SU-DHL-6 (cell line): Measurements from ENCODE around the gene TAF10.

ENCODE experiments used
- H2AFZ ChIP-seq: fragments of 200-600 bp; sonication (generic); 2 replicates; pipeline ENCODE4 v1.6.1; 2014; ENCODE audit warnings: low read depth, mild to moderate bottlenecking, moderate library complexity, mixed read lengths, antibody characterized with exemption, low read length; ENCODE audit not compliant: severe bottlenecking
- H3F3A ChIP-seq: fragments of 200-600 bp; shearing (Covaris generic); 2 replicates; pipeline ENCODE4 v1.6.0; 2016; ENCODE audit warnings: antibody characterized with exemption, mild to moderate bottlenecking; ENCODE audit not compliant: insufficient read depth
- H3K27ac ChIP-seq: fragments of 200-600 bp; sonication (generic); 2 replicates; pipeline ENCODE4 v1.5.1; 2016; ENCODE audit warnings: low read depth, mild to moderate bottlenecking, low read length, moderate library complexity, mixed read lengths
- H3K27me3 ChIP-seq: fragments of 200-600 bp; sonication (generic), shearing (Covaris generic); 2 replicates; pipeline ENCODE4 v1.6.0; 2014; ENCODE audit warnings: mild to moderate bottlenecking, low read length
- H3K36me3 ChIP-seq: fragments of 200-600 bp; sonication (generic); 2 replicates; pipeline ENCODE4 v1.6.1; 2014; ENCODE audit warnings: mild to moderate bottlenecking, low read length, mixed read lengths
- H3K4me2 ChIP-seq: fragments of 300-600, 200-600 bp; shearing (Covaris generic), sonication (generic); 2 replicates; pipeline ENCODE4 v1.6.0; 2014; ENCODE audit warnings: low read length, low read depth, mild to moderate bottlenecking; ENCODE audit not compliant: poor library complexity, severe bottlenecking
- H3K4me3 ChIP-seq: fragments of 200-600 bp; sonication (generic); 2 replicates; pipeline ENCODE4 v1.5.1; 2014; ENCODE audit warnings: antibody characterized with exemption, low read length, mild to moderate bottlenecking, mixed read lengths; ENCODE audit not compliant: insufficient read depth, poor library complexity, severe bottlenecking
- H3K79me2 ChIP-seq: fragments of 200-600 bp; sonication (generic); 2 replicates; pipeline ENCODE4 v1.6.1; 2014; ENCODE audit warnings: mild to moderate bottlenecking, low read length, moderate library complexity; ENCODE audit not compliant: insufficient read depth
- H3K9ac ChIP-seq: fragments of 200-600 bp; sonication (generic); 2 replicates; pipeline ENCODE4 v1.7.0; 2014; ENCODE audit warnings: mild to moderate bottlenecking, low read length
- H3K9me2 ChIP-seq: fragments of 200-600 bp; sonication (generic); replicated peaks from 2 replicates; pipeline ENCODE4 v1.6.1; 2014; ENCODE audit warnings: low read length; ENCODE audit not compliant: insufficient read depth
- H3K9me3 ChIP-seq: fragments of 200-600 bp; sonication (generic); 2 replicates; pipeline ENCODE4 v1.6.1; 2014; ENCODE audit warnings: low read length, mixed read lengths; ENCODE audit not compliant: insufficient read depth
- H4K20me1 ChIP-seq: fragments of 200-600 bp; sonication (generic); 2 replicates; pipeline ENCODE4 v1.6.1; 2014; ENCODE audit warnings: low read depth, mild to moderate bottlenecking, antibody characterized with exemption, low read length, moderate library complexity, mixed read lengths
- CTCF ChIP-seq: fragments of 200-600 bp; sonication (generic); IDR thresholded peaks from one replicate; pipeline ENCODE4 v1.5.1; 2017; ENCODE audit warnings: antibody characterized with exemption, mild to moderate bottlenecking, low read length, moderate library complexity; ENCODE audit not compliant: insufficient read depth, poor library complexity, severe bottlenecking
- EZH2phosphoT487 ChIP-seq: fragments of 200-600 bp; sonication (generic), shearing (Covaris generic); conservative IDR thresholded peaks from 2 replicates; pipeline ENCODE4 v1.6.1; 2018; ENCODE audit warnings: mild to moderate bottlenecking, antibody characterized with exemption, low read length, moderate library complexity, mixed read lengths

Gene TAF10

DNA sequence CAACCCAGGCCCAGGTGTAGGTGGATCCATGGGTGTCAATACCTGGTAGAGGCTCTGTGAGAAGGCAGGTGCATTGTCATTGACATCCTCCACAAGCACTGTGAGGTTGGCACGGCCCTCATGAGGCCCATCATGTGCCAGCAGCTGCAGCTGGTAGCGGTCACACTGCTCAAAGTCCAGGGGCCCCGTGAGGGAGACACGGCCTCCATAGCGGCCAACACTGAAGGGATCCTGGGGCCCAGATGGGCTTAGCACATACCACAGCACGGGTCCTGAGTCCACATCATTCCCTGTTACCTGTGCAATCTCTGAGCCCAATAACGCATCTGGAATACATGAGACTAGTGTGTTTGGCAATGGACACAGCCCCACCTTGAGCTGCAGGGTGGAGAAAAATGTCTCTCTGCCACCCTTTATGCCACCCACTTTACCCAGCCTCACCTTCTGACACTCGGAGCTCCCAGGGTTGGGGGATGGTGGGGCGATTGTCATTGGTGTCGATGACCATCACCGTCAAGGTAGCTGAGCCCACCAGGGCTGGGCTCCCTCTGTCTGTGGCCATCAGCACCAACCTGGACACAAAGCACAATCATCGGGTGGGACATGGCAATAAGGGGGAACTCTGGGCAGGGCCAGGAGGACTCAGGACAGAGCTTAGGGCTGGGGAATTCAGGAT lies 13.3 kb upstream of the TAF10 start:
- no peaks in the 10 kb centered on the region for H3F3A ChIP-seq
- no peak for TF ChIP-seq EZH2phosphoT487
- TF ChIP-seq CTCF, result no peak
- no peak overlapping the region for H3K4me2 ChIP-seq
- no peaks in the 10 kb centered on the region for H3K9me3 ChIP-seq
- H3K4me3 ChIP-seq, result no peak overlapping the region
- H2AFZ ChIP-seq, result no peak overlapping the region
- no peaks in the 10 kb centered on the region for H4K20me1 ChIP-seq
- no peaks in the 10 kb centered on the region for H3K79me2 ChIP-seq
- no peak overlapping the region for H3K9ac ChIP-seq
- no peaks in the 10 kb centered on the region for H3K9me2 ChIP-seq
- H3K27me3 ChIP-seq, result no peaks in the 10 kb centered on the region
- no peaks in the 10 kb centered on the region for H3K36me3 ChIP-seq
- no peak overlapping the region for H3K27ac ChIP-seq

GRCh38 chr11:6623391-6624363 lies 11.7 kb upstream of the TAF10 start:
- no peak overlapping the region for H3K27ac ChIP-seq
- H3K36me3 ChIP-seq, result no peaks in the 10 kb centered on the region
- H3K27me3 ChIP-seq, result no peaks in the 10 kb centered on the region
- H3K9me2 ChIP-seq, result no peaks in the 10 kb centered on the region
- no peak overlapping the region for H2AFZ ChIP-seq
- no peak for TF ChIP-seq EZH2phosphoT487
- no peak for TF ChIP-seq CTCF
- no peak overlapping the region for H3K4me3 ChIP-seq
- no peaks in the 10 kb centered on the region for H3K9me3 ChIP-seq
- H3F3A ChIP-seq, result no peaks in the 10 kb centered on the region
- H3K79me2 ChIP-seq, result peaks cover 3% of the 10 kb centered on the region; the same call in 1 of the 2 replicates
- H4K20me1 ChIP-seq, result no peaks in the 10 kb centered on the region
- no peak overlapping the region for H3K4me2 ChIP-seq
- H3K9ac ChIP-seq, result no peak overlapping the region

GRCh38 chr11:6622261-6623171 lies 10.5 kb upstream of the TAF10 start:
- Histone ChIP-seq H3K27ac (no peak overlapping the region), H3K27me3 (no peaks in the 10 kb centered on the region), H3K4me3 (no peak overlapping the region), H3K79me2 (peaks cover 9% of the 10 kb centered on the region; the same call in 1 of the 2 replicates), H3K9ac (no peak overlapping the region), H3K9me2 (no peaks in the 10 kb centered on the region), H2AFZ (no peak overlapping the region), H3K4me2 (no peak overlapping the region), H3K9me3 (no peaks in the 10 kb centered on the region), H3F3A (no peaks in the 10 kb centered on the region), H4K20me1 (no peaks in the 10 kb centered on the region), H3K36me3 (no peaks in the 10 kb centered on the region)
- no peak for TF ChIP-seq CTCF
- TF ChIP-seq EZH2phosphoT487, result no peak
